Activated naive CD8-positive, alpha-beta T cell treated with anti-CD3 and anti-CD28 coated beads for 36 hours (primary cell): ENCODE results near the gene ZACN. TPM values are rescaled to one million over a fixed set of nuclear protein-coding genes. Genes with fewer than 3 reads are reported as not detected.
A peak's percentile ranks its signal among the peaks of the same experiment; 100 is the strongest.

Experiments
- DNase-seq: peaks from one replicate; pipeline ENCODE4 v3.0.0; 2021
- H3K27ac Mint-ChIP-seq: one replicate; pipeline ENCODE4 v1.8.0; 2022; ENCODE audit warnings: mild to moderate bottlenecking, moderate library complexity, mixed read lengths
- H3K27me3 Mint-ChIP-seq: one replicate; pipeline ENCODE4 v1.8.0; 2022; ENCODE audit warnings: mild to moderate bottlenecking, mixed read lengths
- H3K36me3 Mint-ChIP-seq: one replicate; pipeline ENCODE4 v1.8.0; 2021; ENCODE audit warnings: mild to moderate bottlenecking, mixed read lengths
- H3K4me1 Mint-ChIP-seq: one replicate; pipeline ENCODE4 v1.8.0; 2021; ENCODE audit warnings: mixed read lengths
- H3K4me3 Mint-ChIP-seq: one replicate; pipeline ENCODE4 v1.8.0; 2022; ENCODE audit warnings: mild to moderate bottlenecking, moderate library complexity, mixed read lengths
- H3K9me3 Mint-ChIP-seq: one replicate; pipeline ENCODE4 v1.8.0; 2022; ENCODE audit warnings: mixed read lengths
- total RNA-seq, 2 experiments: library from RNA; stranded (reverse); gene quantifications; one replicate each; pipeline ENCODE4 v1.2.3, GENCODE V29; 2021

Gene ZACN
- total RNA-seq, 2 experiments from 2014 or later, result 3.7 TPM

- Mint-ChIP-seq H3K27me3 (no peaks in the 10 kb centered on the region), H3K4me1 (peaks cover 20% of the 10 kb centered on the region), H3K36me3 (no peaks in the 10 kb centered on the region), H3K27ac (peak overlapping the region; percentile 62), H3K9me3 (no peaks in the 10 kb centered on the region), H3K4me3 (peak overlapping the region; percentile 54)
- no peak for DNase-seq
Observed at GRCh38 chr17:76122431-76123190, 43.6 kb downstream of the ZACN start.

- Mint-ChIP-seq H3K27me3 (no peaks in the 10 kb centered on the region), H3K27ac (peak overlapping the region; percentile 19), H3K36me3 (no peaks in the 10 kb centered on the region), H3K4me3 (no peak overlapping the region), H3K9me3 (no peaks in the 10 kb centered on the region), H3K4me1 (peaks cover 20% of the 10 kb centered on the region)
- DNase-seq, result no peak
Observed at GRCh38 chr17:76123191-76123499, 44.2 kb downstream of the ZACN start.

- H3K27ac Mint-ChIP-seq, result no peak overlapping the region
- no peaks in the 10 kb centered on the region for H3K36me3 Mint-ChIP-seq
- peaks cover 20% of the 10 kb centered on the region for H3K4me1 Mint-ChIP-seq
- H3K9me3 Mint-ChIP-seq, result no peaks in the 10 kb centered on the region
- DNase-seq, result no peak
- no peak overlapping the region for H3K4me3 Mint-ChIP-seq
- no peaks in the 10 kb centered on the region for H3K27me3 Mint-ChIP-seq
Observed at GRCh38 chr17:76123749-76124581, 45.0 kb downstream of the ZACN start.

GRCh38 chr17:76124582-76125390 lies 45.8 kb downstream of the ZACN start:
- peak overlapping the region; percentile 37 for H3K27ac Mint-ChIP-seq
- H3K9me3 Mint-ChIP-seq, result no peaks in the 10 kb centered on the region
- H3K4me1 Mint-ChIP-seq, result peaks cover 20% of the 10 kb centered on the region
- H3K36me3 Mint-ChIP-seq, result no peaks in the 10 kb centered on the region
- no peak for DNase-seq
- no peaks in the 10 kb centered on the region for H3K27me3 Mint-ChIP-seq
- no peak overlapping the region for H3K4me3 Mint-ChIP-seq

- DNase-seq, result no peak
- H3K36me3 Mint-ChIP-seq, result no peaks in the 10 kb centered on the region
- H3K9me3 Mint-ChIP-seq, result no peaks in the 10 kb centered on the region
- peaks cover 20% of the 10 kb centered on the region for H3K4me1 Mint-ChIP-seq
- H3K4me3 Mint-ChIP-seq, result no peak overlapping the region
- H3K27ac Mint-ChIP-seq, result no peak overlapping the region
- no peaks in the 10 kb centered on the region for H3K27me3 Mint-ChIP-seq
Observed at GRCh38 chr17:76125391-76125675, 46.4 kb downstream of the ZACN start.

- no peak overlapping the region for H3K27ac Mint-ChIP-seq
- no peaks in the 10 kb centered on the region for H3K27me3 Mint-ChIP-seq
- H3K9me3 Mint-ChIP-seq, result no peaks in the 10 kb centered on the region
- DNase-seq, result no peak
- H3K4me1 Mint-ChIP-seq, result peaks cover 20% of the 10 kb centered on the region
- H3K36me3 Mint-ChIP-seq, result no peaks in the 10 kb centered on the region
- H3K4me3 Mint-ChIP-seq, result no peak overlapping the region
Observed at GRCh38 chr17:76125922-76126321, 46.9 kb downstream of the ZACN start.

- no peak for DNase-seq
- H3K27ac Mint-ChIP-seq, result no peak overlapping the region
- peaks cover 30% of the 10 kb centered on the region for H3K4me1 Mint-ChIP-seq
- H3K4me3 Mint-ChIP-seq, result no peak overlapping the region
- no peaks in the 10 kb centered on the region for H3K9me3 Mint-ChIP-seq
- H3K36me3 Mint-ChIP-seq, result no peaks in the 10 kb centered on the region
- no peaks in the 10 kb centered on the region for H3K27me3 Mint-ChIP-seq
Observed at GRCh38 chr17:76130473-76130872, 51.5 kb downstream of the ZACN start.

GRCh38 chr17:76131051-76131691 lies 52.2 kb downstream of the ZACN start:
- H3K9me3 Mint-ChIP-seq, result no peaks in the 10 kb centered on the region
- no peaks in the 10 kb centered on the region for H3K27me3 Mint-ChIP-seq
- H3K27ac Mint-ChIP-seq, result no peak overlapping the region
- no peaks in the 10 kb centered on the region for H3K36me3 Mint-ChIP-seq
- H3K4me1 Mint-ChIP-seq, result peaks cover 35% of the 10 kb centered on the region
- DNase-seq, result no peak
- no peak overlapping the region for H3K4me3 Mint-ChIP-seq

GRCh38 chr17:76131692-76132573 lies 53.0 kb downstream of the ZACN start:
- DNase-seq, result no peak
- Mint-ChIP-seq H3K9me3 (no peaks in the 10 kb centered on the region), H3K36me3 (no peaks in the 10 kb centered on the region), H3K4me1 (peaks cover 33% of the 10 kb centered on the region), H3K27ac (no peak overlapping the region), H3K4me3 (no peak overlapping the region), H3K27me3 (no peaks in the 10 kb centered on the region)

Other genes with a start within 250 kb of the ZACN start
- 100 to 1,000 TPM; 145 to 156 TPM for gene UNC13D, start 234.8 kb upstream of the ZACN start, total RNA-seq
- 10 to 100 TPM; 45.0 to 49.3 TPM for gene WBP2, start 223.8 kb upstream of the ZACN start, total RNA-seq
- gene TRIM47, start 200.6 kb upstream of the ZACN start, total RNA-seq, result 10 to 100 TPM; 16.4 to 18.3 TPM
- 10 to 100 TPM; 37.2 to 41.7 TPM for gene TRIM65, start 182.2 kb upstream of the ZACN start, total RNA-seq
- 100 to 1,000 TPM; 148 to 161 TPM for gene MRPL38, start 174.3 kb upstream of the ZACN start, total RNA-seq
- gene FBF1, start 138.1 kb upstream of the ZACN start, total RNA-seq, result 10 to 100 TPM; 14.9 to 16.6 TPM
- 10 to 100 TPM; 26.3 to 26.9 TPM for gene ACOX1, start 100.0 kb upstream of the ZACN start, total RNA-seq
- gene TEN1, start 99.9 kb upstream of the ZACN start, total RNA-seq, result 10 to 100 TPM; 12.5 to 14.2 TPM
- 1 to 10 TPM; 4.9 to 5.5 TPM for gene CDK3, start 78.3 kb upstream of the ZACN start, total RNA-seq
- 1 to 10 TPM; 2.0 to 2.5 TPM for gene EVPL, start 51.9 kb upstream of the ZACN start, total RNA-seq
- gene SRP68, start 6.7 kb upstream of the ZACN start, total RNA-seq, result 100 to 1,000 TPM; 140 to 141 TPM
- gene GALR2, start 4.4 kb upstream of the ZACN start, total RNA-seq, result 1 to 10 TPM; 2.5 to 2.7 TPM
- 10 to 100 TPM; 81.2 to 88.1 TPM for gene EXOC7, start 24.6 kb downstream of the ZACN start, total RNA-seq
- 1 to 10 TPM; 7.5 to 7.8 TPM for gene FOXJ1, start 62.1 kb downstream of the ZACN start, total RNA-seq
- 10 to 100 TPM; 30.4 to 34.7 TPM for gene RNF157, start 161.3 kb downstream of the ZACN start, total RNA-seq
- 100 to 1,000 TPM; 262 to 268 TPM for gene UBALD2, start 186.2 kb downstream of the ZACN start, total RNA-seq
- 1 to 10 TPM in 1 of 2 experiments, under 1 TPM in 1; 0.87 to 1.6 TPM for gene QRICH2, start 229.1 kb downstream of the ZACN start, total RNA-seq